AG04450 (cell line): ENCODE results near the gene GBGT1. TPM values are rescaled to one million over a fixed set of nuclear protein-coding genes. Genes with fewer than 3 reads are reported as not detected.
"Not testable (repeated sequence)": the region's sequence is repeated elsewhere in the genome, so short reads cannot be mapped to it uniquely, and the experiment has no call there.

Experiments used
- CTCF ChIA-PET: fragments of 300-600, 350-600 bp; formaldehyde crosslinking; extraction: SDS; loops from one replicate; lab custom pipeline; 2022; ENCODE audit warnings: antibody characterized with exemption, inconsistent platforms; lab: Charles Lee
- POLR2A ChIA-PET: fragments of 350-600 bp; formaldehyde crosslinking; extraction: SDS; loops from one replicate; lab custom pipeline; 2021; ENCODE audit warnings: antibody characterized with exemption, inconsistent platforms; lab: Yijun Ruan, JAX
- DNase-seq: peaks from one replicate; pipeline ENCODE4 v3.0.0-alpha.2; 2011; ENCODE audit warnings: low read depth, low spot score
- H3K27ac ChIP-seq: one replicate; pipeline ENCODE4 v1.5.1; 2012; ENCODE audit warnings: low read depth, low read length, control low read depth
- H3K27me3 ChIP-seq: one replicate; pipeline ENCODE4 v1.6.0; 2012; ENCODE audit warnings: low read length; ENCODE audit not compliant: control insufficient read depth, insufficient read depth
- H3K4me3 ChIP-seq: 2 replicates; pipeline ENCODE4 v1.5.1; 2011; ENCODE audit warnings: mild to moderate bottlenecking, low read depth, low read length, control low read depth
- H3K9me3 ChIP-seq: 2 replicates; pipeline ENCODE4 v1.5.1; 2012; ENCODE audit warnings: low read length; ENCODE audit not compliant: control insufficient read depth, insufficient read depth
- CTCF ChIP-seq: IDR thresholded peaks from 2 replicates; pipeline ENCODE4 v1.5.1; 2011; ENCODE audit warnings: low read depth, low read length, control low read depth, inconsistent platforms
- polyA plus RNA-seq: library from polyadenylated mRNA; depleted of rRNA; stranded (reverse); fragments of >200 nt; gene quantifications from 2 replicates; pipeline ENCODE4 v1.2.3, GENCODE V29; 2011

GBGT1 gene
- polyA plus RNA-seq, 1 experiment = 3.5 TPM

- Histone ChIP-seq H3K27me3 (peaks cover 38% of the 10 kb centered on the region), H3K9me3 (no peaks in the 10 kb centered on the region; the same call in 1 of the 2 replicates), H3K4me3 (no peak overlapping the region), H3K27ac (no peak overlapping the region)
- no peak for DNase-seq
- no peak for TF ChIP-seq CTCF
- ChIA-PET CTCF (interaction anchor here (4.2 kb wide), 1 partner anchor 13 kb away, joined by 25 read pairs; no protein-coding TSS in a partner anchor), POLR2A (no interaction called here)
Measured at GRCh38 chr9:133173056-133173455, 9.3 kb upstream of the GBGT1 start.

- no peak overlapping the region for H3K4me3 ChIP-seq
- ChIA-PET CTCF (no interaction called here), POLR2A (no interaction called here)
- H3K9me3 ChIP-seq = no peaks in the 10 kb centered on the region; the same call in 1 of the 2 replicates
- peaks cover 30% of the 10 kb centered on the region for H3K27me3 ChIP-seq
- DNase-seq = no peak
- no peak overlapping the region for H3K27ac ChIP-seq
- TF ChIP-seq CTCF = no peak
Measured at GRCh38 chr9:133171161-133171961, 7.6 kb upstream of the GBGT1 start.

- POLR2A ChIA-PET = no interaction called here
Measured at GRCh38 chr9:133170716-133171115, 7.0 kb upstream of the GBGT1 start.

GRCh38 chr9:133169687-133170086, 6.0 kb upstream of the GBGT1 start:
- DNase-seq, CTCF ChIA-PET, H3K9me3 ChIP-seq, H3K27ac ChIP-seq, H3K4me3 ChIP-seq: not testable (repeated sequence)
- H3K27me3 ChIP-seq = peaks cover 22% of the 10 kb centered on the region
- POLR2A ChIA-PET = interaction anchor here (0.7 kb wide), 1 partner anchor 194 kb away, joined by 6 read pairs; no protein-coding TSS in a partner anchor

More at GRCh38 chr9:133170716-133171115, 7.0 kb upstream of the GBGT1 start:
- Histone ChIP-seq H3K27me3 (peaks cover 27% of the 10 kb centered on the region), H3K9me3 (no peaks in the 10 kb centered on the region; the same call in 1 of the 2 replicates), H3K4me3 (no peak overlapping the region), H3K27ac (no peak overlapping the region)
- no peak for DNase-seq
- TF ChIP-seq CTCF = no peak
- CTCF ChIA-PET = interaction anchor here (0.8 kb wide), 1 partner anchor 17 kb away, joined by 3 read pairs; no protein-coding TSS in a partner anchor

- Histone ChIP-seq H3K9me3 (no peaks in the 10 kb centered on the region; the same call in 1 of the 2 replicates), H3K27me3 (peaks cover 19% of the 10 kb centered on the region), H3K27ac (no peak overlapping the region), H3K4me3 (no peak overlapping the region)
- no peak for DNase-seq
- POLR2A ChIA-PET = no interaction called here
- no peak for TF ChIP-seq CTCF
- CTCF ChIA-PET = interaction anchor here (1.4 kb wide), 1 partner anchor 12 kb away, joined by 4 read pairs; no protein-coding TSS in a partner anchor
Measured at GRCh38 chr9:133169102-133169501, 5.4 kb upstream of the GBGT1 start.
